ENCODE results near the gene C1QA. TPM values are rescaled to one million over a fixed set of nuclear protein-coding genes. Genes with fewer than 3 reads are reported as not detected.

The C1QA gene
- polyA plus RNA-seq, 1 donor from 2014 or later, result not detected

GRCh38 chr1:22594396-22594795 is 42.0 kb upstream of the C1QA start:
- H3K4me2 ChIP-seq (ENCODE audit: low read length), result no peak overlapping the region
- H2AFZ ChIP-seq (ENCODE audit: low read depth, low read length), result no peak overlapping the region
- no peaks in the 10 kb centered on the region for H3K9me2 ChIP-seq (ENCODE audit: insufficient read depth, low read length)
- H4K20me1 ChIP-seq (ENCODE audit: insufficient read depth), result no peaks in the 10 kb centered on the region
- no peaks in the 10 kb centered on the region for H3K9me3 ChIP-seq (ENCODE audit: low read length)
- no peak overlapping the region for H3K4me3 ChIP-seq (ENCODE audit: low read length)
- no peaks in the 10 kb centered on the region for H3F3A ChIP-seq (ENCODE audit: insufficient read depth, low read length, poor library complexity, severe bottlenecking)
- no peaks in the 10 kb centered on the region for H3K79me2 ChIP-seq (replicated peaks; ENCODE audit: insufficient read depth, low read length)
- H3K9ac ChIP-seq (ENCODE audit: low read length), result no peak overlapping the region
- H3K36me3 ChIP-seq (ENCODE audit: insufficient read depth, low read length), result no peaks in the 10 kb centered on the region
- TF ChIP-seq TAF1 (IDR thresholded peaks at IDR 0.05; ENCODE audit: low read depth) (no peak), RAD21 (conservative IDR thresholded peaks at IDR 0.05) (no peak), EP300 (conservative IDR thresholded peaks at IDR 0.05; ENCODE audit: poor library complexity, severe bottlenecking) (no peak), EZH2 (IDR thresholded peaks at IDR 0.05; ENCODE audit: borderline replicate concordance, insufficient read depth, low read length, poor library complexity, severe bottlenecking) (no peak), REST (IDR thresholded peaks at IDR 0.05; ENCODE audit: borderline replicate concordance) (no peak), POLR2AphosphoS5 (IDR thresholded peaks at IDR 0.05) (no peak), SMC3 (conservative IDR thresholded peaks at IDR 0.05; ENCODE audit: poor library complexity) (no peak), MXI1 (conservative IDR thresholded peaks at IDR 0.05; ENCODE audit: poor library complexity, severe bottlenecking) (no peak), CTCF (IDR thresholded peaks at IDR 0.05; ENCODE audit: poor library complexity, severe bottlenecking) (no peak)
- no peak overlapping the region for H3K27ac ChIP-seq (ENCODE audit: low read length)
- H3K27me3 ChIP-seq (ENCODE audit: insufficient read depth, low read depth, low read length), result peaks cover 13% of the 10 kb centered on the region

- H2AFZ ChIP-seq (ENCODE audit: low read depth, low read length), result no peak overlapping the region
- no peak overlapping the region for H3K27ac ChIP-seq (ENCODE audit: low read length)
- H3K9ac ChIP-seq (ENCODE audit: low read length), result no peak overlapping the region
- no peaks in the 10 kb centered on the region for H3K9me2 ChIP-seq (ENCODE audit: insufficient read depth, low read length)
- no peaks in the 10 kb centered on the region for H4K20me1 ChIP-seq (ENCODE audit: insufficient read depth)
- TF ChIP-seq REST (IDR thresholded peaks at IDR 0.05; ENCODE audit: borderline replicate concordance), result no peak
- no peak for TF ChIP-seq EP300 (conservative IDR thresholded peaks at IDR 0.05; ENCODE audit: poor library complexity, severe bottlenecking)
- no peak for TF ChIP-seq MXI1 (conservative IDR thresholded peaks at IDR 0.05; ENCODE audit: poor library complexity, severe bottlenecking)
- TF ChIP-seq EZH2 (IDR thresholded peaks at IDR 0.05; ENCODE audit: borderline replicate concordance, insufficient read depth, low read length, poor library complexity, severe bottlenecking), result no peak
- H3K79me2 ChIP-seq (replicated peaks; ENCODE audit: insufficient read depth, low read length), result no peaks in the 10 kb centered on the region
- peaks cover 13% of the 10 kb centered on the region for H3K27me3 ChIP-seq (ENCODE audit: insufficient read depth, low read depth, low read length)
- H3K9me3 ChIP-seq (ENCODE audit: low read length), result no peaks in the 10 kb centered on the region
- no peaks in the 10 kb centered on the region for H3K36me3 ChIP-seq (ENCODE audit: insufficient read depth, low read length)
- H3F3A ChIP-seq (ENCODE audit: insufficient read depth, low read length, poor library complexity, severe bottlenecking), result no peaks in the 10 kb centered on the region
- no peak overlapping the region for H3K4me3 ChIP-seq (ENCODE audit: low read length)
- H3K4me2 ChIP-seq (ENCODE audit: low read length), result no peak overlapping the region
These were observed 41.3 kb upstream of the C1QA start for GRCh38 chr1:22595108-22595507.

Measured in neural cell (in vitro differentiated cells).